HG03442 (cell line): ENCODE data around the gene KLF16.
"Not testable (repeated sequence)": the region's sequence is repeated elsewhere in the genome, so short reads cannot be mapped to it uniquely, and the experiment has no call there.

Experiments
- ATAC-seq: cut with Tn5 transposase; IDR thresholded peaks from one replicate; pipeline ENCODE4 v1.9.1; 2021; ENCODE audit warnings: mild to moderate bottlenecking, moderate library complexity; ENCODE audit not compliant: unreplicated experiment

Gene KLF16

GRCh38 chr19:1863328-1863637, at the start of gene KLF16:
TSS of gene KLF16 (minus strand) at chr19:1863579. CDS start at chr19:1863497, 82 bp downstream.
- peak; percentile 0 for ATAC-seq

GRCh38 chr19:1912760-1913505, 49.6 kb upstream of the KLF16 start:
- no peak for ATAC-seq

- ATAC-seq: no peak
These were observed 48.6 kb upstream of the KLF16 start for GRCh38 chr19:1911995-1912394.

- no peak for ATAC-seq
These were observed 47.7 kb upstream of the KLF16 start for GRCh38 chr19:1911098-1911497.

GRCh38 chr19:1910177-1910576, 46.8 kb upstream of the KLF16 start:
- no peak for ATAC-seq

GRCh38 chr19:1909761-1910080, 46.3 kb upstream of the KLF16 start:
- no peak for ATAC-seq

GRCh38 chr19:1908364-1908678, 44.9 kb upstream of the KLF16 start:
- ATAC-seq: no peak

- ATAC-seq: no peak
These were observed 44.4 kb upstream of the KLF16 start for GRCh38 chr19:1907563-1908363.

- no peak for ATAC-seq
These were observed 43.7 kb upstream of the KLF16 start for GRCh38 chr19:1906985-1907562.

- no peak for ATAC-seq
These were observed 42.5 kb upstream of the KLF16 start for GRCh38 chr19:1905863-1906375.

- peak; percentile 77 for ATAC-seq
These were observed 41.9 kb upstream of the KLF16 start, which contains the start of the genes ADAT3 and SCAMP4 for GRCh38 chr19:1905110-1905862. TSS of gene ADAT3 (plus strand) at chr19:1905399. CDS start at chr19:1912048, 6,649 bp downstream. TSS of gene SCAMP4 (plus strand) at chr19:1905399. CDS start at chr19:1915020, 9,621 bp downstream.

- peak; percentile 6 for ATAC-seq
These were observed 41.4 kb upstream of the KLF16 start for GRCh38 chr19:1904860-1905109.

GRCh38 chr19:1902923-1903322, 39.5 kb upstream of the KLF16 start:
- ATAC-seq: no peak

- ATAC-seq: no peak
These were observed 38.6 kb upstream of the KLF16 start for GRCh38 chr19:1901940-1902404.

- no peak for ATAC-seq
These were observed 33.1 kb upstream of the KLF16 start for GRCh38 chr19:1896508-1896907.

GRCh38 chr19:1893791-1894190, 30.4 kb upstream of the KLF16 start:
- no peak for ATAC-seq

GRCh38 chr19:1889907-1890306, 26.5 kb upstream of the KLF16 start:
- no peak for ATAC-seq

GRCh38 chr19:1888385-1888784, 25.0 kb upstream of the KLF16 start:
- no peak for ATAC-seq

- not testable (repeated sequence) for ATAC-seq
These were observed 23.0 kb upstream of the KLF16 start for GRCh38 chr19:1886360-1886759.

GRCh38 chr19:1885398-1886119, 22.2 kb upstream of the KLF16 start, which contains the start of gene ABHD17A:
TSS of gene ABHD17A (minus strand) at chr19:1885496. CDS start at chr19:1881566, 3,930 bp downstream.
- peak; percentile 74 for ATAC-seq
